NCI-H524 (cell line): ENCODE results near the gene CD177.
"Not testable (repeated sequence)": the region's sequence is repeated elsewhere in the genome, so short reads cannot be mapped to it uniquely, and the experiment has no call there.

Source experiments
- DNase-seq, 2 experiments: peaks; one replicate each; lab custom pipeline; 2025; lab: John Stamatoyannopoulos, UW

Gene CD177

DNA sequence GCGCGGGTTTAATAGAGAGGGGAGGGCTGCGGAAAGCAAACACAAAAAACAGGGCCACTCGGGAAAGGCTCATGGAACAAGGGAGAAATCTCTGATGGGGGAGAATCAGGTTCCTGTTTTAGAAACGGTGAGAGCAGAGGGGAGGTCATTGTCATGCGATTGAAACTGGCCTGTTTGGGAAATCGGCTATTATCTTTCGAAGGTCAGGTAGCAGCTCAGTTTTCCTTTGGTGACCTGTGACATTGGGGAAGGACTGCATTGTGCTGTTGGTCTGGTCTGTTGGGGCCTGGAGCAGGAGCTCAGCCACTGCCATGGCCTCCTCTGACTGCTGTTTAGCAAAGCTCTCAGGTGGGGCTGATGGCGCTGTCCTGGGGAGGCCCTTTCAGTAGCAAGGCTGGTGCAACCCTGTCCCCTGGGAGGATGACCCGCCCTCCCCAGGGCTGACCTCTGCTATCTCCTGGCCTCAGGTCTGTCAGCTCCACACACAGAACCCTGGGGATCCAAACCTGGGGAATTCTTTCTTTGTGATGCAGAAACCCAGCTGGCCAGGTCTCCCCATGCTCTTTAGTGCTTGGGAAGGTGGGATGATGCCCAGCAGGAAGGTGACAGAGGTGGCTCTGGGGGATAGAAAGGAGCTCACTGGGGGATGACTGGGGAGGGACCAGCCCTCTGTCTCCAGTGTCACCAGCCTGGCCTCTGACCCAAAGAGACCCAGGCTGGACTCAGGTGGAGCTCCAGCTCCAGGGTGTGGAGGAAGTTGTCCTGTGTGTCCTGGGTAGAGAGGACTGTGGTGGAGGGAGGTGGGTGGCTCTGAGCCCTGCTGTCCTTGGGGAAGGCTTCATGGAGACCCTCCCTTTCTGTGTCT is 21.2 kb upstream of the CD177 start:
- no peak for DNase-seq

DNA sequence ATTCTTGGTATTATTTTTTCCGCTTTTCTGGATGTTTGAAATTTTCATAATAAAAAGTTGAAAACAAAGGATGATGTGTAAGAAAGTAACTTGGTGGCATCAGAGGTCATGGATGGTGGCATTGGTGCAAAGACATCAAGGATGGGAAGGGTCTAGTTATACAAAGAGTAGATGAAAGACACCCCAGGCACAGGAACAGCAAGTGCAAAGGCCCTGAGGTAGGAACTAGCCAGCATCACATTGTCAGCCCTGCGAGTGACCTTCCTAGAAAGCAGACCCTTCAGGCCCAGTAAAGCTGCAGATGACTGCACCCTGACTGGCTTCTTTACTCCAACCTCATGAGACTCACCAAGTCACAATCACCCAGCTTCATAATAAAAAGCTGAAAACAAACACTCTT is 17.0 kb upstream of the CD177 start:
- DNase-seq, result not testable (repeated sequence)

DNA sequence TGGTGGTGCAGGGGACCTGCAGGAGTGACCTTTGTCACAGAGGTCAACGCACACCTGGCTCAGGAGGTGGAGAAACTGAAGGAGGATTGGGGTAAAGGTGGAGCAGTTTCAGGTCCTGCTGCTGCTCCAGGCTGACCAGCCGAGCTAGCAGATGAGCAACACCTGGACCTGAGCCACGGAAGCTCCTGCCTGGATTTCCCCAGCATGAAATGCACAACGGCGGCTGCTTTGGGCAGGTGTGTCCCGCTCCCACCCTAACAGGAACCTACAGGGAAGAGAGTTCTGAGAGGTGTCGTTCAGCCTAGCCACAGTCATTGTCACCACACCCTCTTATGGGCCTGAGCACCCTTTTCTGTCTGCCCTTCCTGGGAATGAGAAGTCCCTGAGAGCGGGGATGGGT is 15.7 kb upstream of the CD177 start:
- no peak for DNase-seq

DNA sequence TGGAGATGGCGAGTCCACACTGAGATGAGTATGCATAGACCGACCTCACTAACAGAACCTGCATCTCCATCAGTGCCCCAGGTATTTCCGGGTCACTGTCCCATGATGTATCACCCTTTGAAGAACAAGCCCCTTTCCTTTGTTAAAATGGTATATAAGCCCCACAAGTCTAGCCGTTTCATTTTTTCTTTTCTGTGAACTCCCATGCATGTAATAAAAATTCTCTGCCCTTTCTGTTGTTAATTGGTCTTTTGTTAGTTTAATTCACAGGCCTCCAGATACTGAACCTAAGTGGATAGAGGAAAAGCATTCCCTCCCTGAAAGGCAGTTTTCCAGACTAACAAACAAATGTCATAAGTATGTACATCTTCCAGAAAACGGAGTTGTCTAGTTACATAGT is 15.0 kb upstream of the CD177 start:
- no peak for DNase-seq

DNA sequence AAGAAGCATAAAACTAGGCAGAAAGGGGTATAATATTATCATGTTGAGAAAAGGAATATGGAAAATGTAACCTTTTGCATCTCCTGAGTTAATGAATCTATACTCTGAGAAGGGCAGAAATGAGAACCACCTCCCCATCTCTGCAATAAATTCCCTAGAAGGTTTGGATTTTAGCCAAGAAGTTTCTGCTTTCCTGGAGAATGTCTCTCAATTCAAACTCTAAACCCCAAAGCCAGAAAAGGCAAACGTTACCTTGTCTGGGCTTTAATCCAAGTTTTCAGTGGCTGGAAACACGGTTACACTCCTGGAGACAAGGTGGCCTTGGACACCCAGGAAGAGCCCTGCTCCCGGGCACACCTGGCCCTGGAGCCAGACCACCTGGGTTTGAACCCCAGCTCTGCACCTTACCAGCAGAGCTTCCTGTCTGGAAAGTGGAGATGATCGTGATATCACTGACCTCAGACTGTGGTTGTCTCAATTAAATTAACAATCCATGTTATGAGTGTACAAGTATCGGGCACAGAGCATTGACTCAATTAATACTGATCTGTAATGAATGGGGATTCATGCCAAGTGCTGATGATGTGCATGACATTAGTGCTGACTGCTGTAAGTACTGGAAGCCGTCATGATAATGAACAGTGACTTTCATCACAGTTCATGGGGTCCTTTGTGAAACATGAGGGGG is 14.1 kb upstream of the CD177 start:
- not testable (repeated sequence) for DNase-seq

DNA sequence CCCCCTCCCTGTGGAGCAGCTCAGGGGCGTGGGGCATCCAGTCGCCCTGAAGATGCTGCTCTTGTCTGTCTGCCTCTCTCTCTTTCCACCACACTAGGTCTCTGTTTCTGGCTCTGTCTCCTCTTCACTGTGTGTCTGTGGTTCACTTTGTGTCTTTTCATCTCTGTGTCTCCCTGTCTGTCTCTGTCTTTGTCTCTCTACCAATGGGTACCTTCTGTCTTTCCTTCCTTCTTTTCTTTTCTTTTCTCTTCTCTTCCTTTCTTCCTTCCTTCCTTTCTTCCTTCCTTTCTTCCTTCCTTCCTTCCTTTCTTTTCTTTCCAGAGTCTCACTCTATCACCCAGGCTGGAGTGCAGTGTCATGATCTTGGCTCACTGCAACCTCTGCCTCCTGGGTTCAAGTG is 13.4 kb upstream of the CD177 start:
- DNase-seq, result not testable (repeated sequence)

DNA sequence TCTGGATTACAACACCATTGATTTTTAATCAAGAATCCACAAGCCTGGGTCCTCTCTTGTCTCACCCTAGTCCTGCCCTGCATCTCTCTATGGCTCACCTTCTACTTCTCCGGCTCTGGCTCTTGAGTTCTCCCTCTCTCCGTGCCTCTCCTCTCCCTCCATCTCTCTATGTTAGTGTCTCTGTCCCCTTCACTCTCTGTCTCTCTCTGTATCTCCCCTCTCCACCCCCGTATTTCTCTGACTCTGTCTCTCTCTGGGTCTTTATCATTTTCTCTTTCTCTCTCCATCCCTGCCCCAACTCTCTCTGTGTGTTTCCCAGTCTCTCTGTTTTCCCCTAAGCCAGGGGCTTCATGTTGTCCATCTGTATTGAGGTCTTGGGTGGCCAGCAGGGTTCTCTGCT is 12.4 kb upstream of the CD177 start:
- DNase-seq, result not testable (repeated sequence)

DNA sequence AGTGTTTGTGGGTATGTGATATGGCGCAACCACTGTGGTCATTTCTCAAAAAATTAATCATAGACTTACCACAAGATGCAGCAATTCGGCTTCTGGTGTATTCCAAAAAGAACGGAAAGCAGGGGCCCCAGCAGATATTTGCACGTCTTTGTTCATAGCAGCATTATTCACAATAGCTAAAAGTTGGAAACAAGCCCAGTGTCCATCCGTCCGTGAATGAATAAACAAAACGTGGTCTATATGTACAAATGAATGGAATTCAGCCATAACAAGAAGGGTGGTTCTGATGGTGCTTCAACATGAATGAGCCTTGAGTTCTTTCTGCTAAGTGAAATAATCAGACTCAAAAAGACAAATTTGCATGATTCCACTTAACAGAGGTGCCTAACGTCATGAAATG is 11.4 kb upstream of the CD177 start:
- DNase-seq, result not testable (repeated sequence)

DNA sequence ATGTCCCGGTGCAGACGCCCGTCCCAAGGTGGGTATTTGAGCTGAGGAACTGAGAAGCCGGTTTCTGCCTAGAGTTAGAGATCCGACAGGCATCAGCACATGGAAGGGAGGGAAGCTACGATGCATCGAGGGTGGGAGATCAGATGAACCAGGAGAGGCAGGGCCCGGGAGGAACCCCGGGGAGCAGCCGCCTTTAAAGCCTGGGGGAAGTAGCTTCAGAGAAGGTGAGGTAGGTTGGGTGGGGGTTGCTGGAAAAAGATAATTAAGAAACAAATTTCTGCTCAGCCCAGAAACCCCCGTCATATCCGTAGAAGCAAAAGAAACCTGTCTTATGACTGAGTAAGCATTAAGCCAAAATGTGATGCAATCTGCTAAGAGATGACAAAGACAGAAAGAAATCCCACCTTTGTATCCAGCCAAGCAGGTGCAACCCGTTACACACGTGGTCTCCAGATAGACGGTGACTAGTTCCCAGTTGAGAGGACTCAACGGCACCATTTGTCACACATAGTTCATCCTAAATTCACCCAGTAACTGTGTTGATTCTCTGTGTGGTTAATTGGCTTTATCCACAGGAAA is 9.1 kb upstream of the CD177 start:
- DNase-seq, result not testable (repeated sequence)

DNA sequence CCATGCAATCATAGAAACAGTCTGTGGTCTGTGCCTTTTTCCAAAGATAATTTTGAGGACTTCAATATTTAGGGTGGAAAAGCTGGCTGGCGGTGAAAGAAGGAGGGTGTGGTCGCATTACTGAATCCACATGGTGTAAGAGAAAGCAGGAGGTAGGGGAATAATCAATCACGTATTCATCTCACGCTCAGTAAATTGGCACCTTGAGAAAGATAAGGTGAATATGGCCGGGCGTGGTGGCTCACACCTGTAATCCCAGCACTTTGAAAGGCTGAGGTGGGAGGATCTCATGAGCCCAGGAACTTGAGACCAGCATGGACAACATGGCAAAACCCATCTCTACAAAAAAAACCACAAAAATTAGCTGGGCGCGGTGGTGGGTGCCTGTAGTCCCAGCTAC is 3.7 kb upstream of the CD177 start:
- DNase-seq, result not testable (repeated sequence)

DNA sequence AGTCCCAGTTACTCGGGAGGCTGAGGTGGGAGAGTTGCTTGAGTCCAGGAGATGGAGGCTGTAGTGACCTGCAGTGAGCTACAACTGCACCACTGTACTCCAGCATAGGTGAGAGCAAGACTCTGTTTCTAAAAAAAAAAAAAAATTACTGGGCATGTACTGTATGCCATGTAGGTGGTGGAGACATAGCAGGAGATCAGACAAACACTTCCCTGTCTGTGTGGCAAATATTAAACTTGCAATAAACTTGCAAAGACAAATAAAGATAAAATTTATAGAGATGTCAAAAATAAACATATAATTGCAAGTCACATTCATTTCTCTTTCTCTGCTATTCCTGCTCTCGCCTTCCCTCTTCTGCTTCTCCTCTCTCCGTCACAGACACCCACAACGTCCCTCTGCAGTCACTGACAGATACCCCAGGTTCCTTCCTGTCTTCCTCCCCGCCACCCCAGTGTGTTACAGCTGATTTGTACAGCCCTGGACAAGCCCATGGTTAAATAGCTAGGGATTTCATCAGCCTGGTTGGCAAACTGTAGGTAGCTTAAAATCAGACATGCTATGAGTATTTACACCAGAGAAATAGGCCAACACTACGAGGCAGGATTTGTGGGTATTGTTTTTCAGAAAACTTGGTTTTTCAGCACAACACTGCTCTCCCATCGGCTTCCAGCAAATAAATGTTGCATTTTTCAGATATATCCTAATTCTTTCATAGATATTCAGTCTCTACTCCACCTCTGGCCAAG is 1.3 kb upstream of the CD177 start:
- no peak for DNase-seq

DNA sequence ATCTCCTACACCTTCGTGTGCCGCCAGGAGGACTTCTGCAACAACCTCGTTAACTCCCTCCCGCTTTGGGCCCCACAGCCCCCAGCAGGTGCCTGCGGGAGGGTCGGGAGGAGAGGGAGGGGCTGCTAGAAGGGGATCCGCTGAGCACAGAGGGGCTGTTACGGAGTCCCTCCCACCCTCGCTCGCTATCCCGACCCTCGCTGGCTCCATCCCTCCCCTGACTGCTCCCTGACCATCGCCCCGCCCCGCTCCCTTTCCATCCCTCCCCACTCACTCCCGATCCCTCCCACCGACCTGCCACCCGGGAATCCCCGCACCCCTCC is 780 bp downstream of the CD177 start:
- DNase-seq, result no peak

DNA sequence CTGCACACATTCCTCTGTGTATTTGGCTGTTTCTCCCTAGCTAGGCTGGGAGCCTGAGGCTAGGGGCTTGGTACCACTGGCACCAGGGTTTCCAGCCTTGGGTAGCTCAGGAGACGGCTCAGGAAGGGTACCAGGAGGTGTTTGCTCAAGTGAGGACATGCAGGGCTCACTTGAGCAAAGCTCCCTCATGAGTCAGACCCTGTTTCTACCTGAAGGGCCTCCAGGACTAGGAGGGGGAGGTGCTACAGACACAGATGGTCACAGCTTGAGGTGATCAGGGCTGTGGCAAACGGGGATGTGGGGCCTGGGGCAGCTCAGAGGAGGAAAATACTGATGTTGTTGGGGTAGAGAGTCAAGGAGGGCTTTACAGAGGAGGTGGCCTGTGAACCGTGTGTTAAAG is 3.3 kb downstream of the CD177 start:
- not testable (repeated sequence) for DNase-seq

DNA sequence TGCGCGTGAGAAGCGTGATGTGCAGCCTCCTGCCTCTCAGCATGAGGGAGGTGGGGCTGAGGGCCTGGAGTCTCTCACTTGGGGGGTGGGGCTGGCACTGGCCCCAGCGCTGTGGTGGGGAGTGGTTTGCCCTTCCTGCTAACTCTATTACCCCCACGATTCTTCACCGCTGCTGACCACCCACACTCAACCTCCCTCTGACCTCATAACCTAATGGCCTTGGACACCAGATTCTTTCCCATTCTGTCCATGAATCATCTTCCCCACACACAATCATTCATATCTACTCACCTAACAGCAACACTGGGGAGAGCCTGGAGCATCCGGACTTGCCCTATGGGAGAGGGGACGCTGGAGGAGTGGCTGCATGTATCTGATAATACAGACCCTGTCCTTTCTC is 8.7 kb downstream of the CD177 start:
- DNase-seq, result no peak

DNA sequence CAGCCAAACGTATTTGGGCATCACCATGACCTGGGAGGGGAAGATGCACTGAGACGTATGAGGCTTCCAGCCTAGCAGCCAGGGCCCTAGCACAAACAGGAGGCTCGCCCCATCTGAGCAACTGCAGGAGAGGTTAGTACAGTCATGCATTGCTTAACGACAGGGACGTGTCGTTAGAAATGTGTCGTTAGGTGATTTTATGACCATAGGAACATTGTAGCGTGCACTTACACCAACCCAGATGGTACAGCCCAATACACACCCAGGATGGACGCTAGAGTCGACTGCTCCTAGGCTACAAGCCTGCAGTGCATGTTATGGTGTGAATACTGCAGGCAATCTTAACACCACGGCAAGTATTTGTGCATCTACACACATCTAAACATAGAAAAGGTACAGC is 9.3 kb downstream of the CD177 start:
- no peak for DNase-seq

DNA sequence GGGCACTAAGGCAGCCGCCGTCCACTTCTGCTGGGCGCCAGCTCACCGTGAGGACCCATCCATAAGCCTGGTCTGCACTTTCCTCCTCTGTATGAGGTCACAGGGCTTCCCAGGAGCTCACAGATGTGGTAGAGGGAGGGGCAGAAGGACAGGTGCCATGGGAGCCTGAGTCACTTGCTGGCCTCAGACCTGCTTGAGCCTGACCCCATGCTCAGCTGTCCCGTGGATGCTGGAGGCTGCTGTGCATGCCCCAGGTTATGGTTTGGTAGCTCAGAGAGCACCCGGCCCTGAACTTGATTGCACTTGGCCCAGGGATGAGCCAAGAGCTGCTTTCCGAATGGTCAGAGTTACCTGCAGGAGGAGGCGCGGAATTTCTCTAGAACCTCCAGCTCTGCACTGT is 12.2 kb downstream of the CD177 start:
- not testable (repeated sequence) for DNase-seq

DNA sequence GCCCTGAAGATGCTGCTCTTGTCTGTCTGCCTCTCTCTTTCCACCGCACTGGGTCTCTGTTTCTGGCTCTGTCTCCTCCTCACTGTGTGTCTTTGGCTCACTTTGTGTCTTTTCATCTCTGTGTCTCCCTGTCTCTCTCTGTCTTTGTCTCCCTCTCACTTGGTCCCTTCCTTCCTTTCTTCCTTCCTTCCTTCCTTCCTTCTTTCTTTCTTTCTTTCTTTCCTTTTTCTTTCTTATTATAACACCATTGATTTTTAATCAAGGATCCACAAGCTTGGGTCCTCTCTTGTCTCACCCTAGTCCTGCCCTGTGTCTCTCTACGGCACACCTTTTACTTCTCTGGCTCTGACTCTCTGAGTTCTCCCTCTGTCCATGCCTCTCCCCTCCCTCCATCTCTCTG is 14.3 kb downstream of the CD177 start:
- no peak for DNase-seq

DNA sequence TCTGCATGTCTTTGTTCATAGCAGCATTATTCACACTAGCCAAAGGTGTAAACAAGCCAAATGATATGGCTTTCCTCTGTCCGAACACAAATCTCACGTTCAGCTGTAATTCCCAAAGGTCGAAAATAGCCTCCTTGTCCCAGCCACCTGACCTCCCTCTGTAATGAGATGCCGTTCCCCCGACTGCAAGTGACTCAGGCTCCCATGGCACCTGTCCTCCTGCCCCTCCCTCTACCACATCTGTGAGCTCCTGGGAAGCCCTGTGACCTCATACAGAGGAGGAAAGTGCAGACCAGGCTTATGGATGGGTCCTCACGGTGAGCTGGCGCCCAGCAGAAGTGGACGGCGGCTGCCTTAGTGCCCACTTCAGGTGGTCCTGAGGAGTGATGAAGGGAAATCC is 15.4 kb downstream of the CD177 start:
- DNase-seq, result not testable (repeated sequence)

DNA sequence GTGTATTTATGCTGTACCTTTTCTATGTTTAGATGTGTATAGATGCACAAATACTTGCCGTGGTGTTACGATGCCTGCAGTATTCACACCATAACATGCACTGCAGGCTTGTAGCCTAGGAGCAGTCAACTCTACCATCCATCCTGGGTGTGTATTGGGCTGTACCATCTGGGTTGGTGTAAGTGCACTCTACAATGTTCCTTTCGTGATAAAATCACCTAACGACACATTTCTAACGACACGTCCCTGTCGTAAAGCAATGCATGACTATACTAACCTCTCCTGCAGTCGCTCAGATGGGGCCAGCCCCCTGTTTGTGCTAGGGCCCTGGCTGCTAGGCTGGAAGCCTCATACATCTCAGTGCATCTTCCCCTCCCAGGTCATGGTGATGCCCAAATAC is 18.4 kb downstream of the CD177 start:
- no peak for DNase-seq

DNA sequence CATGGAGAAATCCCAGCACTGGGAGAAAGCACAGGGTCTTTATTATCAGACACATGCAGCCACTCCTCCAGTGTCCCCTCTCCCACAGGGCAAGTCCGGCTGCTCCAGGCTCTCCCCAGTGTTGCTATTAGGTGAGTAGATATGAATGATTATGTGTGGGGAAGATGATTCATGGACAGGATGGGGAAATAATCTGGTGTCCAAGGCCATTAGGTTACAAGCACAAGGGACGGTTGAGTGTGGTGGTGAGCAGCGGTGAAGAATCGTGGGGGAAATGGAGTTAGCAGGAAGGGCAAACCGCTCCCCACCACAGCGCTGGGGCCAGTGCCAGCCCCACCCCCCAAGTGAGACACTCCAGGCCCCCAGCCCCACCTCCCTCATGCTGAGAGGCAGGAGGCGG is 19.0 kb downstream of the CD177 start:
- no peak for DNase-seq

DNA sequence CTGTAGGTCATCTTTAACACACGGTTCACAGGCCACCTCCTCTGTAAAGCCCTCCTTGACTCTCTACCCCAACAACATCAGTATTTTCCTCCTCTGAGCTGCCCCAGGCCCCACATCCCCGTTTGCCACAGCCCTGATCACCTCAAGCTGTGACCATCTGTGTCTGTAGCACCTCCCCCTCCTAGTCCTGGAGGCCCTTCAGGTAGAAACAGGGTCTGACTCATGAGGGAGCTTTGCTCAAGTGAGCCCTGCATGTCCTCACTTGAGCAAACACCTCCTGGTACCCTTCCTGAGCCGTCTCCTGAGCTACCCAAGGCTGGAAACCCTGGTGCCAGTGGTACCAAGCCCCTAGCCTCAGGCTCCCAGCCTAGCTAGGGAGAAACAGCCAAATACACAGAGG is 24.1 kb downstream of the CD177 start:
- not testable (repeated sequence) for DNase-seq

DNA sequence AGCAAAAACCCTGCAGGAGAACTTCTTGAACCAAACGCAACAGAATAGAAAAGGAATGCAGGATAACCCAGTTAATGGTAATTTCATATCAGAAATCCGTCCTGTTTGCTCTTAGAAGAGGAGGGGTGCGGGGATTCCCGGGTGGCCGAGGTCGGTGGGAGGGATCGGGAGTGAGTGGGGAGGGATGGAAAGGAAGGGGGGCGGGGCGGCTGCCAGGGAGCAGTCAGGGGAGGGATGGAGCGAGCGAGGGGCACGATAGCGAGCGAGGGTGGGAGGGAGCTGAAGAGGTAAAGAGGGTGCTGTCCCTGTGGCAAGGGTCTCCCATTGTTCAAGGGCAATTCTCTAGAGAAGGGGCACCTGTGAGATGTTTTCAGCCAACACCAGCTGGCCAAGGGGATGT is 26.5 kb downstream of the CD177 start:
- no peak for DNase-seq
